Duodenal mucosa (tissue), 2 donors: ENCODE measurements around the gene F7.

Source experiments
- H3K27ac ChIP-seq: one replicate; pipeline ENCODE4 v1.7.0; 2013; ENCODE audit warnings: low read depth, low read length
- H3K27me3 ChIP-seq, 2 donors: one replicate each; pipeline ENCODE4 v1.7.0; 2013; ENCODE audit warnings: low read length in 2 of 2, control low read depth in 1 of 2; ENCODE audit not compliant: insufficient read depth in 2 of 2, control insufficient read depth in 1 of 2
- H3K36me3 ChIP-seq, 2 donors: one replicate each; pipeline ENCODE4 v1.7.0; 2013; ENCODE audit warnings: low read length in 2 of 2, control low read depth in 1 of 2; ENCODE audit not compliant: insufficient read depth in 2 of 2, control insufficient read depth in 1 of 2
- H3K4me1 ChIP-seq, 2 donors: one replicate each; pipeline ENCODE4 v1.7.0; 2013; ENCODE audit warnings: low read length in 2 of 2, control low read depth in 1 of 2; ENCODE audit not compliant: insufficient read depth in 2 of 2, control insufficient read depth in 1 of 2
- H3K4me3 ChIP-seq, 2 donors: one replicate each; pipeline ENCODE4 v1.7.0; 2013; ENCODE audit warnings: low read length in 2 of 2, low read depth in 1 of 2
- H3K9ac ChIP-seq, 2 donors: one replicate each; pipeline ENCODE4 v1.7.0; 2013; ENCODE audit warnings: low read length in 2 of 2, low read depth in 1 of 2
- H3K9me3 ChIP-seq, 2 donors: one replicate each; pipeline ENCODE4 v1.7.0; 2013; ENCODE audit warnings: low read length in 2 of 2, control low read depth in 1 of 2; ENCODE audit not compliant: control insufficient read depth in 1 of 2

F7 gene

DNA sequence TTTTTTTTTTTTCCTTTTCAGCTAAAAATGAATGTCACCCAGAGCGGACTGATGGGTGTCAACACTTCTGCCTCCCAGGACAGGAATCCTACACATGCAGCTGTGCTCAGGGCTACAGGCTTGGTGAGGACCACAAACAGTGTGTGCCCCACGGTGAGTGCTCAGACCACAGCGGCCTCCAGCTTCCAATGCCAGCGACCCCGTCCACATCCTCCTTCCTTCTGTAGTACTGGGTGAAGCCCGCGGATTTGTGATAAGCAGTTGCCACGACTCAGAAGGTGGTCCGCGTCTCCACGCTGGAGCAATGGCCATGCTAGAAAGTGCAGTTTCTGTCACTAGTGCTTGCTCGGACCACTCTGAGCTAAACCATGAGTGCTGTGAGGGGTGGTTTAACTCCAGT lies 58.9 kb downstream of the F7 start:
- Histone ChIP-seq H3K27ac (no peak overlapping the region), H3K9ac (no peak overlapping the region), H3K4me1 (no peaks in the 10 kb centered on the region), H3K4me3 (no peak overlapping the region), H3K36me3 (peaks cover under 1 to 3% of the 10 kb centered on the region in 2 donors), H3K9me3 (no peaks in the 10 kb centered on the region), H3K27me3 (peaks cover 14 to 16% of the 10 kb centered on the region in 2 donors)

DNA sequence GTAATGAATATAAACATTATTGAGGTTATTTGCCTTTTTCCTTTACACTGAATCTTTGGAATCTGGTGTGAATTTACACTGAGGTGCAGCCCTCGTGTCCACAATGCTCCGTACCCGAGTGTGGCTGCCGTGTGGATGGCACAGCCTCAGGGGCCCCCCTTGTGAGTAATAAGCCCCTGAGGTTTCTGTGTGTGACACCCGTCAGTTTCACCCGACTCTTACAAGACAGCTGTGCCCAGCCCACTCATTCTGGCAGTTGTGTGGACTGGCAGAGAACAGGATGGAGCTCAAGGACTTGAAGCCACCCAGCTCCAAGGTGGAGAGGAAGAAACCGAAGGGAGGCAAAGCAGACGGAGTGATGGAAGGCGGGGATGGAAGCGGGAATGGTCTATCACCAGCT lies 60.7 kb downstream of the F7 start:
- Histone ChIP-seq H3K36me3 (peaks cover 4 to 5% of the 10 kb centered on the region in 2 donors), H3K27ac (no peak overlapping the region), H3K9ac (no peak overlapping the region)

DNA sequence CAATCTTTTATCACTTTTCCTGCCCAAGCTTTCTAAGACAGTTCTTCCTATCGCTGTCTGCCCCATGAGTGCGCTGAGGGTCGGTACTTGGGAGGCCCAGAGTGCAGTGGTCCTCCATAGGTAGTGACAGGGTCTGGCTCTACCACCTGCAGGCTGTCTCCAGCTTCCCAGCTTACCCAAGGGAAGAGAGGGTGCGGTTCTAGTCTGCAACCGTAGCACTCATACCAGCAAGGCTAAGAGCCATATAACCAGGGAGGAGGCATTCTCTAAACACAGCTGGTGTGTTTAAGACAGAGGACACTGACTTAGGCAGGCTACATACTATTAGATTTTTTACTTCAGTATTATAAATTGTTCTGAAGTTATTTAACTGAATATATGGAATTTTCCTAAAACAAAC lies 61.1 kb downstream of the F7 start:
- Histone ChIP-seq H3K9ac (no peak overlapping the region), H3K27me3 (peaks cover 9 to 10% of the 10 kb centered on the region in 2 donors), H3K9me3 (no peaks in the 10 kb centered on the region), H3K4me1 (peaks cover 3 to 6% of the 10 kb centered on the region in 2 donors), H3K27ac (no peak overlapping the region), H3K4me3 (no peak overlapping the region), H3K36me3 (peaks cover 7 to 9% of the 10 kb centered on the region in 2 donors)

More for the DNA sequence above, 60.7 kb downstream of the F7 start:
- no peak overlapping the region for H3K4me3 ChIP-seq
- H3K9me3 ChIP-seq, result no peaks in the 10 kb centered on the region
- H3K27me3 ChIP-seq, result peaks cover 12 to 13% of the 10 kb centered on the region in 2 donors
- H3K4me1 ChIP-seq, result peaks cover 3 to 6% of the 10 kb centered on the region in 2 donors

DNA sequence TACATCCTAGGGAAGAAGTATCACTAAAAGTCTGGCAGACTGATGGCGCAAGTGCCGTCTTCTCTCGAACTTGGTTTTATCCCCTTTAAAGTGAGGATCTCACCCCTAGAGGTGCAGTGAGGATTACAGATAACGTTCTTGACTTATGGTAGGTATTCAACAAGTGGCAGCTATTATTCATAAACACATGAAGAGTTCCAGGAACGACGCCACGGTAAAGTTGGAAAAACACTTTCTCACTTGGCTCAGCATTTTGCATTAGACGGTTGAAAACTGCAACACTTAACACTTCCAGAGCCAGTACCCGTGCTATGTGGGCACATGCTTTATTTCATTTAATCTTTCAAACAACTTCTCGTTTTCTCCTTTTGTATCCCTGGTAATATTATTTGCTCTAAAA lies 61.6 kb downstream of the F7 start:
- peaks cover 9 to 10% of the 10 kb centered on the region in 2 donors for H3K27me3 ChIP-seq
- H3K36me3 ChIP-seq, result peaks cover 10 to 13% of the 10 kb centered on the region in 2 donors
- no peak overlapping the region for H3K9ac ChIP-seq

DNA sequence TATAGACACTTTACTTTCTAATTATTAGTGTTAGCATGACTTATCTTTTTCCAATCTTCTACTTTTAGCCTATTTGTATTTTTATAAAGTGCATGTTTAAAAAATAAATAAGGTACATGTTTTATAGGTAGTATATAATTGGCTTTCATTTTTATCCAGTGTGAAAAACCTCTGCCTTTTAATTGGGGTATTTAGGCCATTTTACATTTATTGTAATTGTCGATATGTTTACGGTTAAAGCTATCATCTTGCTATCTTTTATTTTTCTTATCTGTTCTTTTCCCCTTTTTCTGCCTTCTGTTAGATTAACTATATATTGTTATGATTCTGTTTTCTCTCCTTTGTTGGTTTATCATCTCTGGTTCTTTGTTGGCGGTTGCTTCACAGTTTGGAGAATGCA lies 62.0 kb downstream of the F7 start:
- H3K9ac ChIP-seq, result no peak overlapping the region
- no peak overlapping the region for H3K4me3 ChIP-seq
- H3K36me3 ChIP-seq, result peaks cover 10 to 17% of the 10 kb centered on the region in 2 donors
- H3K27ac ChIP-seq, result no peak overlapping the region
- H3K27me3 ChIP-seq, result peaks cover 9 to 10% of the 10 kb centered on the region in 2 donors
- H3K9me3 ChIP-seq, result no peaks in the 10 kb centered on the region
- H3K4me1 ChIP-seq, result peaks cover 3 to 6% of the 10 kb centered on the region in 2 donors

More for the DNA sequence above, 61.6 kb downstream of the F7 start:
- Histone ChIP-seq H3K4me3 (no peak overlapping the region), H3K4me1 (peaks cover 3 to 6% of the 10 kb centered on the region in 2 donors), H3K27ac (no peak overlapping the region), H3K9me3 (no peaks in the 10 kb centered on the region)

DNA sequence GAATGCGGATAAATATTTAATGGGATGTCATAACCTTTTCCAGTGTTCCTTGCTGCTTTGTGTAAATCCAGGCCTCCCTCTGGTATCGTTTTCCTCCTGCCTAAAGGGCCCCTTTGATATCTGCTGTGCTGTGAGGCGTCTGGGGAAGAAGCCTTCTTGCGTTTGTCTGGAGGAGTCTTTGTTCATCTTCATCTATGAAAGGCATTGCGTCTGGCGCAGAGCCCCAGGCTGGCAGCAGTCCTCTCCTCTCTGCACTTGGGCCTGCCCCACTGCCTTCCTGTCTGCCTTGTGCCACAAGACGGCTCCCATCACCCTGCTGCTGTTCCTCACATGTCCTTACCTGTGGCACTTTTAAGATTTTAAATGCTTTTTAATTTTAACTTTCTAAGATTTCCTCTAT lies 62.6 kb downstream of the F7 start:
- H3K36me3 ChIP-seq, result peaks cover 13 to 20% of the 10 kb centered on the region in 2 donors
- no peak overlapping the region for H3K9ac ChIP-seq
- peaks cover 4 to 7% of the 10 kb centered on the region in 2 donors for H3K27me3 ChIP-seq
- H3K4me1 ChIP-seq, result peaks cover 3 to 6% of the 10 kb centered on the region in 2 donors
- no peaks in the 10 kb centered on the region for H3K9me3 ChIP-seq
- H3K27ac ChIP-seq, result no peak overlapping the region
- no peak overlapping the region for H3K4me3 ChIP-seq

DNA sequence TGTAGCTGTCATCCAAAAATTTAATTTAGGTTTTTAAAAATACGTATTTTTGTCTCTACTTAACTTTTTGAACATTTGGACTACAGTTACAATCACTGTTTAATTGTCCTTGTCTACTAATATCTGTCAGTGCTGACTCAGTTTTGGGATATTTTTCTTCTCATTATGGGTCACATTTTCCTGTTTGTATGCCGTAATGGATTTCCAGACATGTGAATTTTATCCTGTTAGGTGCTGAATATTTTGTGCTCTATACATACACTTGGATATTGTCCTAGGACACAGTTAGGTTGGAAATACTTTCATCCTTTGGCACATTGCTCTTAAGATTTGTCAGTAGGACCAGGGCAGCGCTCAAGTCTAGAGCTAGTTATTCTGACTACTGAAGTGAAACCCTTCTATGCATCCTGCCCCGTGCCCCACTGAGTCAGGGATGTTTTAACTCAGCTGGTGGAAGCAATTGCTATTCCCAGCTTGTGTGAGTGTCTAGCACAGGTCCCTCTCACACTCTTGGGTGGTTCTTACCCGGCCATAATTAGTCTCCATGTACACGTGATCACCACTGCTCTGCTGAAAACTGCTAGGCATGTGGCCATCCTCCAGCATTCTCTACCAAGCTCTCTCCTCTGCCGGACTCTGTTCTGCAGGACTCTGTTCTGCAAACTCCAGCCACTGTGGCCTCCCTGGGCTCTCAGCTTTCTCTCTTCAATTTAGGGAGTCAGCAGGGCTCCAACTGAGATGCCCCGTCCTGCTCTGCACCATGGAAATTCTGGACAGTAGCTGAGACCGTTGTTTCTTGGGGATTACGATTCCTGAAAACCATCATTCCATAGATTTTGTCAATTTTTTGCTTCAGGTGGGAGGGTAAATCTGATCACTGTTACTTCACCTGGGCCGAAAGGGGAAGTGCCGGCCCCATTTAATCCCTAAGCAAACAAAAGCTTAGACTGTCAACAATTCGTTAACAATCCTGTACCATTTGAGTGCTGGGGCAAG lies 64.0 kb downstream of the F7 start:
- H3K4me3 ChIP-seq, result no peak overlapping the region
- H3K27ac ChIP-seq, result no peak overlapping the region
- no peak overlapping the region for H3K9ac ChIP-seq
- peaks cover 3 to 6% of the 10 kb centered on the region in 2 donors for H3K4me1 ChIP-seq
- H3K36me3 ChIP-seq, result peaks cover 13 to 21% of the 10 kb centered on the region in 2 donors
- H3K9me3 ChIP-seq, result no peaks in the 10 kb centered on the region
- peaks cover 0 to 1% of the 10 kb centered on the region in 2 donors for H3K27me3 ChIP-seq
